Tibial nerve (tissue), 4 donors: Measurements from ENCODE around the gene YAE1.

ENCODE experiments used
- EP300 ChIP-seq, 2 donors: sonication (generic); formaldehyde crosslinking; IDR thresholded peaks; one replicate each; pipeline ENCODE4 v1.6.1; 2017; ENCODE audit warnings: antibody characterized with exemption in 2 of 2, mild to moderate bottlenecking in 1 of 2
- POLR2A ChIP-seq, 2 donors: fragments of 450-650 bp; IDR thresholded peaks; one replicate each; pipeline ENCODE4 v1.6.1; 2017; ENCODE audit warnings: antibody characterized with exemption in 2 of 2, mild to moderate bottlenecking in 2 of 2, moderate library complexity in 2 of 2
- TF ChIP-seq, protein P1 (sequence below), 5 experiments: fragments of 200-600 bp in 3 of 5; fragments of 450-650 bp in 2 of 5; sonication (generic) in 3 of 5; IDR thresholded peaks; one replicate each; pipeline ENCODE4 v1.5.1; 2016 to 2019; ENCODE audit warnings: antibody characterized with exemption in 5 of 5, mild to moderate bottlenecking in 3 of 5, moderate library complexity in 2 of 5

DNA sequence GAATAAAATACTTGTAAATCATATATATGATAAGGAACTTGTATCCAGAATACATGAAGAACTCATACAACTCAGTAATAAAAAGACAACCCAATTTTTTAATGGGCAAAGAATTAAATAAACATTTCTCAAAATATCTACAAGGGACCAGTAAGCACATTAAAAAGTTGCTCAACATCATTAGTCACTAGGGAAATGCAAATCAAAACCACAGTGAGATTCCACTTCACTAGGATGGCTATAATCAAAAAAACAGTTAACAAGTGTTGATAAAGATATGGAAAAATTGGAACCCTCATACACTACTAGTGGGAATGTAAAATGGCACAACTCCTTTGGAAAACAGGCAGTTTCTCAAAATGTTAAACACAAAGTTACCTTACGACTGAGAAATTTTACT is 40.3 kb upstream of the YAE1 start:
- TF ChIP-seq, protein P1, sequence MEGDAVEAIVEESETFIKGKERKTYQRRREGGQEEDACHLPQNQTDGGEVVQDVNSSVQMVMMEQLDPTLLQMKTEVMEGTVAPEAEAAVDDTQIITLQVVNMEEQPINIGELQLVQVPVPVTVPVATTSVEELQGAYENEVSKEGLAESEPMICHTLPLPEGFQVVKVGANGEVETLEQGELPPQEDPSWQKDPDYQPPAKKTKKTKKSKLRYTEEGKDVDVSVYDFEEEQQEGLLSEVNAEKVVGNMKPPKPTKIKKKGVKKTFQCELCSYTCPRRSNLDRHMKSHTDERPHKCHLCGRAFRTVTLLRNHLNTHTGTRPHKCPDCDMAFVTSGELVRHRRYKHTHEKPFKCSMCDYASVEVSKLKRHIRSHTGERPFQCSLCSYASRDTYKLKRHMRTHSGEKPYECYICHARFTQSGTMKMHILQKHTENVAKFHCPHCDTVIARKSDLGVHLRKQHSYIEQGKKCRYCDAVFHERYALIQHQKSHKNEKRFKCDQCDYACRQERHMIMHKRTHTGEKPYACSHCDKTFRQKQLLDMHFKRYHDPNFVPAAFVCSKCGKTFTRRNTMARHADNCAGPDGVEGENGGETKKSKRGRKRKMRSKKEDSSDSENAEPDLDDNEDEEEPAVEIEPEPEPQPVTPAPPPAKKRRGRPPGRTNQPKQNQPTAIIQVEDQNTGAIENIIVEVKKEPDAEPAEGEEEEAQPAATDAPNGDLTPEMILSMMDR (IDR thresholded peaks at IDR 0.05), result no peak
- TF ChIP-seq POLR2A (IDR thresholded peaks at IDR 0.05) (no peak), EP300 (IDR thresholded peaks at IDR 0.05) (no peak)
